OCI-LY7 (cell line): ENCODE results near the gene NDN. TPM values are rescaled to one million over a fixed set of nuclear protein-coding genes. Genes with fewer than 3 reads are reported as not detected.

Experiments used
- BruUV-seq: library from RNA; stranded (reverse); fragments of 400-500 nt; replicated peaks from 2 replicates; lab custom pipeline; 2021; lab: Mats Ljungman, UMichigan
- CTCF ChIA-PET: fragments of 300-600 bp; sonication (Branson Sonifier 250); formaldehyde crosslinking; loops from one replicate; lab custom pipeline; 2022; ENCODE audit warnings: antibody characterized with exemption; ENCODE audit not compliant: unreplicated experiment; lab: Charles Lee
- POLR2A ChIA-PET: fragments of 300-600 bp; sonication (Branson Sonifier 250); formaldehyde crosslinking; loops from one replicate; lab custom pipeline; 2022; ENCODE audit warnings: antibody characterized with exemption; lab: Charles Lee
- DNase-seq: peaks from one replicate; pipeline ENCODE4 v3.0.0-alpha.2; 2015; ENCODE audit warnings: low spot score
- H2AFZ ChIP-seq: fragments of 200-600 bp; sonication (generic), shearing (Covaris generic); 2 replicates; pipeline ENCODE4 v1.6.1; 2014; ENCODE audit warnings: mild to moderate bottlenecking, antibody characterized with exemption, low read length, moderate library complexity
- H3K27ac ChIP-seq: fragments of 200-600 bp; sonication (generic); 2 replicates; pipeline ENCODE4 v1.5.1; 2014; ENCODE audit warnings: mixed run types, low read depth, mild to moderate bottlenecking, moderate library complexity, low read length, inconsistent platforms; ENCODE audit not compliant: poor library complexity, severe bottlenecking
- H3K36me3 ChIP-seq: fragments of 200-600 bp; sonication (generic); 2 replicates; pipeline ENCODE4 v1.6.1; 2014; ENCODE audit warnings: mild to moderate bottlenecking, antibody characterized with exemption, low read length, moderate library complexity, mixed read lengths; ENCODE audit not compliant: insufficient read depth
- H3K4me1 ChIP-seq: fragments of 200-600 bp; sonication (generic); 2 replicates; pipeline ENCODE4 v1.5.1; 2014; ENCODE audit warnings: mild to moderate bottlenecking, low read length; ENCODE audit not compliant: insufficient read depth, poor library complexity, severe bottlenecking
- H3K4me2 ChIP-seq: fragments of 200-600 bp; sonication (generic); 2 replicates; pipeline ENCODE4 v1.6.1; 2014; ENCODE audit warnings: mild to moderate bottlenecking, low read length
- H3K4me3 ChIP-seq: fragments of 200-600 bp; sonication (generic); 2 replicates; pipeline ENCODE4 v1.5.1; 2014; ENCODE audit warnings: mild to moderate bottlenecking, low read depth, low read length; ENCODE audit not compliant: poor library complexity, severe bottlenecking
- H3K79me2 ChIP-seq: fragments of 200-600 bp; sonication (generic); 2 replicates; pipeline ENCODE4 v1.6.1; 2016; ENCODE audit warnings: low read depth, mild to moderate bottlenecking, low read length, moderate library complexity, mixed read lengths; ENCODE audit not compliant: insufficient read depth
- H3K9me2 ChIP-seq: fragments of 200-600 bp; sonication (generic); 2 replicates; pipeline ENCODE4 v1.6.1; 2016; ENCODE audit warnings: mild to moderate bottlenecking, low read length, mixed read lengths; ENCODE audit not compliant: insufficient read depth
- H3K9me3 ChIP-seq: fragments of 200-600 bp; sonication (generic); 2 replicates; pipeline ENCODE4 v1.6.1; 2014; ENCODE audit warnings: mild to moderate bottlenecking, mixed run types, low read length, mixed read lengths
- H4K20me1 ChIP-seq: fragments of 200-600 bp; sonication (generic); 2 replicates; pipeline ENCODE4 v1.6.1; 2014; ENCODE audit warnings: mild to moderate bottlenecking, antibody characterized with exemption, low read length, moderate library complexity, mixed read lengths; ENCODE audit not compliant: insufficient read depth
- EZH2phosphoT487 ChIP-seq: fragments of 200-600 bp; sonication (generic); IDR thresholded peaks from 2 replicates; pipeline ENCODE4 v1.6.1; 2018; ENCODE audit warnings: low read depth, borderline replicate concordance, mild to moderate bottlenecking, mixed run types, antibody characterized with exemption, low read length, moderate library complexity, mixed read lengths
- intact Hi-C: fragments of 100-400 bp; cut with micrococcal nuclease; formaldehyde crosslinking; loops from one replicate; pipeline ENCODE4 v1.10.0; 2022; ENCODE audit not compliant: unreplicated experiment
- total RNA-seq, 2 experiments: library from RNA; depleted of rRNA in 1 of 2; stranded (reverse); fragments of >200 nt in 1 of 2; shearing (Covaris generic) in 1 of 2; gene quantifications; 2 replicates each; pipeline ENCODE4 v1.2.3, GENCODE V29; 2014 to 2022
- TF ChIP-seq, protein P1 (sequence below): fragments of 200-600 bp; sonication (generic); conservative IDR thresholded peaks from 2 replicates; pipeline ENCODE4 v1.5.1; 2014; ENCODE audit warnings: mild to moderate bottlenecking, antibody characterized with exemption, low read length, moderate library complexity, mixed read lengths

NDN gene
- total RNA-seq, 2 experiments from 2014 or later: not detected

DNA sequence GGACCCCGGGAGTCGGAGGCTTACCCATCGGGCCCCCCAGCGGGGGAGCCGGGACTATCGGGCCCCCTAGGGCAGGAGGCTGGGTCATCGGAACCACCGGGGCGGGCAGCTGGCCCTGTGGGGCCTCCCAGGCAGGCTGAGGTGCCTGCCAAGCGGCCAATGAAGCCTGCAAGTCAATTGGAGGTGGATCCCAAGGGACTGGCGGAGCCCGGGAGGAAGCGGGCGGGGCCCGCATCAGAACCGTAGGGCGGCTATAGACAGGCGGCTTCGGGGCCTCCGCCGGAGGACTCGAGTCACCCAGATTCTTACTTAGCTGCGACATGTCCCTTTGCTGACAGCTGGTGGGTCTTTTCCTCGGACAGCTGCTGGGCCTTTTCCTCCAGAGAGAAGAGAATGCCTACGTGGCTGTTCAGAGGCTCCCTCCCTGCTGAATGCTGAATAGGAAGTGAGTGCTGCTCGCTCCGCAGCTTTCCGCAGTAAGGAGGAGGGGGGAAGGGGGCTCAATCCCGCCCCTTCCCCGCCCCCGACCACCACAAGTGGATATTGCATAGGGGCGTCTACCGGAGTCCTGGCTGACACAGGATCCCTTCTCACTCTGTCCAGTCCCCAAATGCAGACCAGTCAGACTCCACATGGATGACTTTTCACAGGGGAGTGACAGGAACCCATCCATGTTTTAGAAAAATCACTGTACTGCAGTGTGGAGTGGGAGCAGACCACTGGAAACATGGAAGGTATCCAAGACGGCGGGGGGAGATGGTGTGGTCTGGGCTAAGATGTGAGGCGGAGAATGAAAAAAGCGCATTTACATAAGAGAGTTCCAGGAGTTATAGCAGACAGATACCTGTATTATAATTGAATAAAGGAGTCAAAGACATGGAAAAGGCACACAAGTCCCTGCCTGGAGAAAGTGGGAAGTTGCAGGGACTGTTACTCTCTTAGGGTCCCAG, 39.4 kb downstream of the NDN start, which contains the start of gene MAGEL2:
Gene MAGEL2 (minus strand): TSS at position 447 of the 950 bp plus-strand sequence. CDS start 125 bp downstream, at position 322.
- TF ChIP-seq, protein P1, sequence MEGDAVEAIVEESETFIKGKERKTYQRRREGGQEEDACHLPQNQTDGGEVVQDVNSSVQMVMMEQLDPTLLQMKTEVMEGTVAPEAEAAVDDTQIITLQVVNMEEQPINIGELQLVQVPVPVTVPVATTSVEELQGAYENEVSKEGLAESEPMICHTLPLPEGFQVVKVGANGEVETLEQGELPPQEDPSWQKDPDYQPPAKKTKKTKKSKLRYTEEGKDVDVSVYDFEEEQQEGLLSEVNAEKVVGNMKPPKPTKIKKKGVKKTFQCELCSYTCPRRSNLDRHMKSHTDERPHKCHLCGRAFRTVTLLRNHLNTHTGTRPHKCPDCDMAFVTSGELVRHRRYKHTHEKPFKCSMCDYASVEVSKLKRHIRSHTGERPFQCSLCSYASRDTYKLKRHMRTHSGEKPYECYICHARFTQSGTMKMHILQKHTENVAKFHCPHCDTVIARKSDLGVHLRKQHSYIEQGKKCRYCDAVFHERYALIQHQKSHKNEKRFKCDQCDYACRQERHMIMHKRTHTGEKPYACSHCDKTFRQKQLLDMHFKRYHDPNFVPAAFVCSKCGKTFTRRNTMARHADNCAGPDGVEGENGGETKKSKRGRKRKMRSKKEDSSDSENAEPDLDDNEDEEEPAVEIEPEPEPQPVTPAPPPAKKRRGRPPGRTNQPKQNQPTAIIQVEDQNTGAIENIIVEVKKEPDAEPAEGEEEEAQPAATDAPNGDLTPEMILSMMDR: no peak
- no peak for TF ChIP-seq EZH2phosphoT487
- no peaks in the 10 kb centered on the region for H3K4me1 ChIP-seq
- ChIA-PET POLR2A (no interaction called here), CTCF (no interaction called here)
- no peak for DNase-seq
- no peaks in the 10 kb centered on the region for H3K36me3 ChIP-seq
- H2AFZ ChIP-seq: no peak within 1 kb of the TSS
- no peak within 1 kb of the TSS for H3K4me2 ChIP-seq
- H3K79me2 ChIP-seq: no peaks in the 10 kb centered on the region
- intact Hi-C loops: loop anchor here (5.0 to 10.0 kb wide), 2 partner anchors 210 to 1197 kb away; no protein-coding TSS in a partner anchor
- no peaks in the 10 kb centered on the region for H3K9me2 ChIP-seq
- H3K4me3 ChIP-seq: no peak within 1 kb of the TSS
- BruUV-seq: no TSS peak
- H4K20me1 ChIP-seq: no peaks in the 10 kb centered on the region
- H3K9me3 ChIP-seq: no peaks in the 10 kb centered on the region
- H3K27ac ChIP-seq: no peak within 1 kb of the TSS

DNA sequence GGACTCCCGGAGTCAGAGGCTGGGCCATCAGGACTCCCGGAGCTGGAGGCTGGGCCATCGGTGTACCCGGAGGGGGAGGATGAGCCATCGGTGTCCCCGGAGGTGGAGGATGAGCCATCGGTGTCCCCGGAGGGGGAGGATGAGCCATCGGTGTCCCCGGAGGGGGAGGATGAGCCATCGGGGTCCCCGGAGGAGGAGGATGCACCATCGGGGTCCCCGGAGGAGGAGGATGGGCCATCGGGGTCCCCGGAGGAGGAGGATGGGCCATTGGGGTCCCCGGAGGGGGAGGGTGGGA, 40.2 kb downstream of the NDN start:
- DNase-seq: no peak
- Histone ChIP-seq H3K27ac (no peak overlapping the region), H3K4me3 (no peak overlapping the region), H3K9me2 (no peaks in the 10 kb centered on the region), H4K20me1 (no peaks in the 10 kb centered on the region), H3K79me2 (no peaks in the 10 kb centered on the region), H3K4me2 (no peak overlapping the region), H3K4me1 (no peaks in the 10 kb centered on the region), H3K9me3 (no peaks in the 10 kb centered on the region), H2AFZ (no peak overlapping the region), H3K36me3 (no peaks in the 10 kb centered on the region)
- POLR2A ChIA-PET: interaction anchor here (0.7 kb wide), 1 partner anchor 16 kb away, joined by 3 read pairs; no protein-coding TSS in a partner anchor
- CTCF ChIA-PET: no interaction called here
- BruUV-seq: no TSS peak
- TF ChIP-seq, protein P1: no peak
- TF ChIP-seq EZH2phosphoT487: no peak
- intact Hi-C loops: loop anchor here (5.0 to 10.0 kb wide), 2 partner anchors 210 to 1198 kb away; no protein-coding TSS in a partner anchor
